Measurements from ENCODE around the gene ADAP1. TPM values are rescaled to one million over a fixed set of nuclear protein-coding genes. Genes with fewer than 3 reads are reported as not detected.

ADAP1 gene
- polyA plus RNA-seq, 1 donor (not counting 4 experiments of a cell fraction or from before 2014, with no cell fraction given), result 4.3 TPM

GRCh38 chr7:899806-900205, 54.7 kb downstream of the ADAP1 start:
- DNase-seq (ENCODE audit: low read depth, low spot score), result no peak
- H3K27ac ChIP-seq (ENCODE audit: control insufficient read depth, insufficient read depth, low read length), result no peak overlapping the region
- no peaks in the 10 kb centered on the region for H3K79me2 ChIP-seq (ENCODE audit: control insufficient read depth, insufficient read depth, low read length)
- peaks cover 12% of the 10 kb centered on the region for H3K27me3 ChIP-seq (ENCODE audit: control insufficient read depth, extremely low read depth, insufficient read depth, low read length)
- no peak overlapping the region for H2AFZ ChIP-seq (ENCODE audit: control insufficient read depth, low read length)
- H3K4me2 ChIP-seq (ENCODE audit: control insufficient read depth, extremely low read depth, insufficient read depth, low read depth, low read length), result no peak overlapping the region
- no peaks in the 10 kb centered on the region for H3K4me1 ChIP-seq (ENCODE audit: control insufficient read depth, extremely low read depth, insufficient read depth, low read length)
- H3K4me3 ChIP-seq (ENCODE audit: control insufficient read depth in 2 of 3, extremely low read depth in 1 of 3, insufficient read depth in 2 of 3, low read depth in 1 of 3, low read length in 3 of 3), result no peak overlapping the region
- peaks cover 0 to 4% of the 10 kb centered on the region in 2 experiments for H3K36me3 ChIP-seq (ENCODE audit: control insufficient read depth in 2 of 2, extremely low read depth in 1 of 2, insufficient read depth in 2 of 2, low read length in 2 of 2)
- FAIRE-seq, result no peak
- TF ChIP-seq EZH2 (IDR thresholded peaks at IDR 0.05; ENCODE audit: low read length), result no peak
- no peak for TF ChIP-seq CTCF (optimal IDR thresholded peaks at IDR 0.05 in 1 of 3, IDR thresholded peaks at IDR 0.05 in 1 of 3, conservative IDR thresholded peaks at IDR 0.05 in 1 of 3; ENCODE audit: extremely low read depth in 1 of 3, insufficient read depth in 2 of 3, low read length in 3 of 3)
- no peak overlapping the region for H3K9ac ChIP-seq (ENCODE audit: control insufficient read depth, extremely low read depth, insufficient read depth, low read length)
- no peaks in the 10 kb centered on the region for H3K9me1 ChIP-seq (ENCODE audit: control insufficient read depth, extremely low read depth, insufficient read depth, low read length)
- no peaks in the 10 kb centered on the region for H4K20me1 ChIP-seq (ENCODE audit: control insufficient read depth, extremely low read depth, insufficient read depth, low read length)
- dilution Hi-C loops (cut with MboI; ENCODE audit: extremely low pct_ligation_motif_present, low sequenced_read_pairs), result no loop called here
- no peaks in the 10 kb centered on the region for H3K9me3 ChIP-seq (ENCODE audit: control insufficient read depth, low read depth, low read length)

GRCh38 chr7:898855-899681, 55.4 kb downstream of the ADAP1 start:
- Histone ChIP-seq H3K9me3 (ENCODE audit: control insufficient read depth, low read depth, low read length) (no peaks in the 10 kb centered on the region), H3K27me3 (ENCODE audit: control insufficient read depth, extremely low read depth, insufficient read depth, low read length) (peaks cover 4% of the 10 kb centered on the region), H3K9me1 (ENCODE audit: control insufficient read depth, extremely low read depth, insufficient read depth, low read length) (no peaks in the 10 kb centered on the region), H3K4me1 (ENCODE audit: control insufficient read depth, extremely low read depth, insufficient read depth, low read length) (no peaks in the 10 kb centered on the region), H3K79me2 (ENCODE audit: control insufficient read depth, insufficient read depth, low read length) (no peaks in the 10 kb centered on the region), H3K9ac (ENCODE audit: control insufficient read depth, extremely low read depth, insufficient read depth, low read length) (no peak overlapping the region), H3K4me3 (ENCODE audit: control insufficient read depth in 2 of 3, extremely low read depth in 1 of 3, insufficient read depth in 2 of 3, low read depth in 1 of 3, low read length in 3 of 3) (no peak overlapping the region), H3K36me3 (ENCODE audit: control insufficient read depth in 2 of 2, extremely low read depth in 1 of 2, insufficient read depth in 2 of 2, low read length in 2 of 2) (peaks cover 0 to 6% of the 10 kb centered on the region in 2 experiments), H3K27ac (ENCODE audit: control insufficient read depth, insufficient read depth, low read length) (no peak overlapping the region), H4K20me1 (ENCODE audit: control insufficient read depth, extremely low read depth, insufficient read depth, low read length) (no peaks in the 10 kb centered on the region), H3K4me2 (ENCODE audit: control insufficient read depth, extremely low read depth, insufficient read depth, low read depth, low read length) (no peak overlapping the region), H2AFZ (ENCODE audit: control insufficient read depth, low read length) (no peak overlapping the region)
- dilution Hi-C loops (cut with MboI; ENCODE audit: extremely low pct_ligation_motif_present, low sequenced_read_pairs), result no loop called here
- no peak for DNase-seq (ENCODE audit: low read depth, low spot score)
- FAIRE-seq, result no peak
- TF ChIP-seq EZH2 (IDR thresholded peaks at IDR 0.05; ENCODE audit: low read length) (no peak), CTCF (optimal IDR thresholded peaks at IDR 0.05 in 1 of 3, IDR thresholded peaks at IDR 0.05 in 1 of 3, conservative IDR thresholded peaks at IDR 0.05 in 1 of 3; ENCODE audit: extremely low read depth in 1 of 3, insufficient read depth in 2 of 3, low read length in 3 of 3) (no peak)

All from keratinocyte (primary cell).